Astrocyte (in vitro differentiated cells and primary cell): Measurements from ENCODE around the gene TP53BP1.

Source experiments
- EZH2 ChIP-seq: IDR thresholded peaks from 2 replicates; pipeline ENCODE4 v1.6.1; 2012; ENCODE audit warnings: mild to moderate bottlenecking, low read length, inconsistent platforms; ENCODE audit not compliant: insufficient read depth
- TF ChIP-seq, protein P1 (sequence below): IDR thresholded peaks from 2 replicates; pipeline ENCODE4 v1.5.1; 2011; ENCODE audit warnings: low read depth, mild to moderate bottlenecking, inconsistent platforms, low read length, moderate library complexity; ENCODE audit not compliant: insufficient read depth

- TF ChIP-seq, protein P1, sequence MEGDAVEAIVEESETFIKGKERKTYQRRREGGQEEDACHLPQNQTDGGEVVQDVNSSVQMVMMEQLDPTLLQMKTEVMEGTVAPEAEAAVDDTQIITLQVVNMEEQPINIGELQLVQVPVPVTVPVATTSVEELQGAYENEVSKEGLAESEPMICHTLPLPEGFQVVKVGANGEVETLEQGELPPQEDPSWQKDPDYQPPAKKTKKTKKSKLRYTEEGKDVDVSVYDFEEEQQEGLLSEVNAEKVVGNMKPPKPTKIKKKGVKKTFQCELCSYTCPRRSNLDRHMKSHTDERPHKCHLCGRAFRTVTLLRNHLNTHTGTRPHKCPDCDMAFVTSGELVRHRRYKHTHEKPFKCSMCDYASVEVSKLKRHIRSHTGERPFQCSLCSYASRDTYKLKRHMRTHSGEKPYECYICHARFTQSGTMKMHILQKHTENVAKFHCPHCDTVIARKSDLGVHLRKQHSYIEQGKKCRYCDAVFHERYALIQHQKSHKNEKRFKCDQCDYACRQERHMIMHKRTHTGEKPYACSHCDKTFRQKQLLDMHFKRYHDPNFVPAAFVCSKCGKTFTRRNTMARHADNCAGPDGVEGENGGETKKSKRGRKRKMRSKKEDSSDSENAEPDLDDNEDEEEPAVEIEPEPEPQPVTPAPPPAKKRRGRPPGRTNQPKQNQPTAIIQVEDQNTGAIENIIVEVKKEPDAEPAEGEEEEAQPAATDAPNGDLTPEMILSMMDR, result no peak
- TF ChIP-seq EZH2, result no peak
Observed at GRCh38 chr15:43524254-43524845, 31.4 kb upstream of the TP53BP1 start.
